Measurements from ENCODE around the gene ZNRF4.

Gene ZNRF4

GRCh38 chr19:5497297-5497696 is 42.1 kb downstream of the ZNRF4 start:
- peaks cover 8% of the 10 kb centered on the region for H3K4me1 Mint-ChIP-seq
- no peak for TF ChIP-seq CTCF (IDR thresholded peaks at IDR 0.05)
- no peaks in the 10 kb centered on the region for H3K36me3 Mint-ChIP-seq (ENCODE audit: low read depth)
- no peak overlapping the region for H3K27ac Mint-ChIP-seq
- DNase-seq = no peak
- H3K9me3 Mint-ChIP-seq = peaks cover 13% of the 10 kb centered on the region
- H3K4me3 Mint-ChIP-seq = no peak overlapping the region
- peaks cover 89% of the 10 kb centered on the region for H3K27me3 Mint-ChIP-seq (ENCODE audit: low read depth, poor library complexity)

- H3K9me3 Mint-ChIP-seq = peaks cover 24% of the 10 kb centered on the region
- no peak overlapping the region for H3K27ac Mint-ChIP-seq
- DNase-seq = peak; percentile 34
- TF ChIP-seq CTCF (IDR thresholded peaks at IDR 0.05) = no peak
- no peaks in the 10 kb centered on the region for H3K36me3 Mint-ChIP-seq (ENCODE audit: low read depth)
- peaks cover 81% of the 10 kb centered on the region for H3K27me3 Mint-ChIP-seq (ENCODE audit: low read depth, poor library complexity)
- H3K4me1 Mint-ChIP-seq = no peaks in the 10 kb centered on the region
- H3K4me3 Mint-ChIP-seq = no peak overlapping the region
Measured at GRCh38 chr19:5498830-5499550, 43.8 kb downstream of the ZNRF4 start.

GRCh38 chr19:5501907-5502306 is 46.7 kb downstream of the ZNRF4 start:
- H3K27me3 Mint-ChIP-seq (ENCODE audit: low read depth, poor library complexity) = peaks cover 62% of the 10 kb centered on the region
- peaks cover 35% of the 10 kb centered on the region for H3K9me3 Mint-ChIP-seq
- no peak for TF ChIP-seq CTCF (IDR thresholded peaks at IDR 0.05)
- H3K27ac Mint-ChIP-seq = no peak overlapping the region
- no peak overlapping the region for H3K4me3 Mint-ChIP-seq
- no peaks in the 10 kb centered on the region for H3K4me1 Mint-ChIP-seq
- DNase-seq = no peak
- no peaks in the 10 kb centered on the region for H3K36me3 Mint-ChIP-seq (ENCODE audit: low read depth)

GRCh38 chr19:5503598-5503997 is 48.4 kb downstream of the ZNRF4 start:
- Mint-ChIP-seq H3K27me3 (ENCODE audit: low read depth, poor library complexity) (peaks cover 52% of the 10 kb centered on the region), H3K4me3 (no peak overlapping the region)

GRCh38 chr19:5504114-5504513 is 48.9 kb downstream of the ZNRF4 start:
- DNase-seq = no peak
- no peaks in the 10 kb centered on the region for H3K4me1 Mint-ChIP-seq
- H3K4me3 Mint-ChIP-seq = no peak overlapping the region
- no peaks in the 10 kb centered on the region for H3K36me3 Mint-ChIP-seq (ENCODE audit: low read depth)
- H3K27ac Mint-ChIP-seq = no peak overlapping the region
- TF ChIP-seq CTCF (IDR thresholded peaks at IDR 0.05) = no peak
- peaks cover 35% of the 10 kb centered on the region for H3K9me3 Mint-ChIP-seq
- H3K27me3 Mint-ChIP-seq (ENCODE audit: low read depth, poor library complexity) = peaks cover 48% of the 10 kb centered on the region

More at GRCh38 chr19:5503598-5503997, 48.4 kb downstream of the ZNRF4 start:
- no peak for TF ChIP-seq CTCF (IDR thresholded peaks at IDR 0.05)
- Mint-ChIP-seq H3K27ac (no peak overlapping the region), H3K4me1 (no peaks in the 10 kb centered on the region), H3K9me3 (peaks cover 35% of the 10 kb centered on the region), H3K36me3 (ENCODE audit: low read depth) (no peaks in the 10 kb centered on the region)
- no peak for DNase-seq
